ENCODE measurements around the gene CD300E.

Gene CD300E

GRCh38 chr17:74624131-74624530, 593 bp upstream of the CD300E start:
- H3K4me3 ChIP-seq (ENCODE audit: low read length): no peak overlapping the region
- DNase-seq (ENCODE audit: low read depth): no peak
- TF ChIP-seq CTCF (IDR thresholded peaks at IDR 0.05; ENCODE audit: insufficient read depth, low read depth, low read length, missing control alignments): no peak

- no peak overlapping the region for H3K4me3 ChIP-seq (ENCODE audit: low read length)
- no peak for DNase-seq (ENCODE audit: low read depth)
- TF ChIP-seq CTCF (IDR thresholded peaks at IDR 0.05; ENCODE audit: insufficient read depth, low read depth, low read length, missing control alignments): no peak
Observed at GRCh38 chr17:74619077-74619673, 4.4 kb downstream of the CD300E start.

- no peak for TF ChIP-seq CTCF (IDR thresholded peaks at IDR 0.05; ENCODE audit: insufficient read depth, low read depth, low read length, missing control alignments)
- H3K4me3 ChIP-seq (ENCODE audit: low read length): no peak overlapping the region
- DNase-seq (ENCODE audit: low read depth): no peak
Observed at GRCh38 chr17:74618451-74618850, 5.1 kb downstream of the CD300E start.

- DNase-seq (ENCODE audit: low read depth): no peak
Observed at GRCh38 chr17:74616696-74617095, 6.8 kb downstream of the CD300E start.

GRCh38 chr17:74612046-74612445, 11.5 kb downstream of the CD300E start:
- DNase-seq (ENCODE audit: low read depth): no peak
- H3K4me3 ChIP-seq (ENCODE audit: low read length): no peak overlapping the region
- no peak for TF ChIP-seq CTCF (IDR thresholded peaks at IDR 0.05; ENCODE audit: insufficient read depth, low read depth, low read length, missing control alignments)

More at GRCh38 chr17:74616696-74617095, 6.8 kb downstream of the CD300E start:
- no peak for TF ChIP-seq CTCF (IDR thresholded peaks at IDR 0.05; ENCODE audit: insufficient read depth, low read depth, low read length, missing control alignments)
- H3K4me3 ChIP-seq (ENCODE audit: low read length): no peak overlapping the region

- DNase-seq (ENCODE audit: low read depth): no peak
- H3K4me3 ChIP-seq (ENCODE audit: low read length): no peak overlapping the region
- TF ChIP-seq CTCF (IDR thresholded peaks at IDR 0.05; ENCODE audit: insufficient read depth, low read depth, low read length, missing control alignments): no peak
Observed at GRCh38 chr17:74610108-74610507, 13.4 kb downstream of the CD300E start.

- TF ChIP-seq CTCF (IDR thresholded peaks at IDR 0.05; ENCODE audit: insufficient read depth, low read depth, low read length, missing control alignments): no peak
- DNase-seq (ENCODE audit: low read depth): no peak
Observed at GRCh38 chr17:74608511-74608910, 15.0 kb downstream of the CD300E start.

More at GRCh38 chr17:74608511-74608910, 15.0 kb downstream of the CD300E start:
- no peak overlapping the region for H3K4me3 ChIP-seq (ENCODE audit: low read length)

Measured in epithelial cell of esophagus (primary cell).